ELF-1 (cell line): ENCODE results near the gene GPAM.

Experiments used
- DNase-seq: peaks from one replicate; pipeline ENCODE4 v3.0.0-alpha.2; 2016; ENCODE audit warnings: low read depth, low spot score

GPAM gene

DNA sequence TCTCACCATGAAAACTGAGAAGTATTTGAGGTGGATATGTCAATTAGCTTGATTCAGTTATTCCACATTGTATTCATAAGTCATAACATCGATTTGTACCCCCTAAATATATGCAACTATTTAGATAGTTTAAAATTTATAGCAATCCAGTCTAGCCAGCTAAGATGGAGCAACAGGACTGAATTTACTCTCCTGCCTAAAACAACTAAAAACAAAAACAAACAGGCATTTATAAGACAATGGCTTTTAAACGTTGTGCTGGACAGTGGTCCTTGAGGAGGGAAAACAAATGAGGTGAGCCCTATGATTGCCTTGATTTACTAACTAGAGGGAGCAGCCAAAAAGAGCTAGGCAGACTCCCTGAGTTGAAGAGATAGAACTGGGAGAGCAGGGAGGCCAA, 814 bp upstream of the GPAM start:
- peak; percentile 3 for DNase-seq

DNA sequence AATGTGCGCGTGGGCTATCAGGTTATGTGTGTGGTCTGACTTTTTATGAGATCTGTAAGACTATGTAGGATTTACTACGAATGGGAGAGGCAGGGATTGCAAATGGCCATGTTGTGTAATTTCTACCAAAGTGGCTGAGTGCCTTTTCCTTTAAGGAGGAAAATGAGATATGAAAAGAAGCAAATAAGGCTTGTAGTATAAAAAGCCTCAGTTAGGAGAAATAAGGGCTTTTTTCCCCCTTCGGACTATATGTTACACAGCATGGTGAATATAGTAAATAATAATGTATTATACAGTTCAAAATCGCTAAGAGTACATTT, 447 bp upstream of the GPAM start:
- DNase-seq, result no peak

DNA sequence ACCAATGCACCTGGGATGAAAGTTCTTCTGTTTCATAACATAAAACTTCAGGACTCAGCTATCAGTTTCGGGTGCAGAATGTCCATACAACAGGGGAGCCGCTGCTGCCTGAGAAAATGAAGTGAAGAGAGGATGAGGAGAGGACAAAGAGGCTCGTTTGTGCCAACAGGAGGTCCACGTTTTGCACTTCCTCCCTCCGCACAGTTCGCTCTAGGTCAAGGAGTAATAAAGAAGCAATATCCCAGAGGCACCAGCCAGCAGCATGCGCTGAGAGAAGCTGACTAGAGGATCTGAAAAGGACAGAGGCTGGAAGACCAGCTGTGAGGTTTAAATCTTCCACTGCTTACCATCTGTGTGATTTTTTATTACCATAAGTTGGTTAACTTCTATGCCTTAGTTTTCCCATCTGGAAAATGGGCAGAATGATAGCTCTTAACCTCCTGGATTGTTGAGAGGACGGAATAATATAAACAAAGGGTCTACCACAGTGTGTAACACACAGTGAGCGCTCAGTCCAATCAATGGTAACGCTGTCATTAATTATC, 709 bp downstream of the GPAM start:
- peak; percentile 8 for DNase-seq

DNA sequence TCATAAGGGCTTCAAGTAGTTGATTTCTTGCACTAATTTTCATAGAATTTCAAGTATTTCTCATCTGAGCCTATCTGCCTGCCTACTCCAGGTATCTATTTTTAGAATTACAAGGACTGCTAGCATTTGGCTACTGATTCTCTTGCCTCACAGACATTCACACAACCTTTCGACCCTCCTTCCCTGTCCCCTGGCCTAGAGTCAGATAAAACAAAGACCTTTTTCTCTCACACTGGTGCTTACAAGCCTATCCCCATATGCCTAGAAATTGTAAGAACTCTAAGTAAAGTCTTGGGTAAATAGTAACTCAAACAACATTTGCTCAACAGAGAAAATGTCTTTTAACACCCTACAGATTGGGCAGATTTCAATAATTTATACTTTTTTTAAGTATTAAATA, 6.3 kb downstream of the GPAM start:
- no peak for DNase-seq

DNA sequence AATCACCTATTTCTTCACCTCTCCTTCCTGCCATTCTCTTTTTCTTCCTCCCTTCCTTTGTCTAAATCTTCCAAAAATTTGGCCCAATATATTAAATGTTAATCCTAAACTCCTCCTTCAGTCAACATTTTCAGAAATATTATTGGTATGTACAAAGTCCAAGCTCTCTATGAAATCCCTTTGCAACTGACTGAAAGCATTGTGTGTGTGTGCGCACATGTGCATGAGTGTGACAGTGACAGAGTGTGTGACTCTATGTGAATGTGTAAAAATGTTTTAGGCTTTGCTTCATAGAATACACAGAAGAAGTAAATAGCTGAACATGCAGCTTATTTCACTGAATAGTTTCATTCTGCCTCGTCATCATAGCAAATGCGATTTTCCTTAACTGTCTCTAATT, 7.0 kb downstream of the GPAM start:
- no peak for DNase-seq

DNA sequence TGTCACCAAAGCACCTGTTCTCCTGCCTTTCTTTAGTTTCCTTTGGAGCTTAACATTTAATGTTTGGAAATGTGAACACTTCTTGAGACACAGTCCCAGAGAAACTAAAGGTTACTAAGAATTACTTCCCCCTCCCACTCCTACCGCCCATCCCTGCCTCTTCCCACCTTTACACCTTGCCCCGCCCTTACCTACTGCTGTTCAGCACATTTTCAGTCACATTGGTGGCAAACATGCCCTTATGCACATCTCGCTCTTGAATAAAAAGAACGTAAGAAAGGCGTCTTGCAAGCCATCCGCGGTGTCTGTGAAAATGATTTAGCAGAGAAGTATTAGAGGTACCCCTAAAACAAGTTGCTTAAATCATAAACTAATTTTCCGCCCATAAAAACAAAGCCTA, 8.2 kb downstream of the GPAM start:
- no peak for DNase-seq

DNA sequence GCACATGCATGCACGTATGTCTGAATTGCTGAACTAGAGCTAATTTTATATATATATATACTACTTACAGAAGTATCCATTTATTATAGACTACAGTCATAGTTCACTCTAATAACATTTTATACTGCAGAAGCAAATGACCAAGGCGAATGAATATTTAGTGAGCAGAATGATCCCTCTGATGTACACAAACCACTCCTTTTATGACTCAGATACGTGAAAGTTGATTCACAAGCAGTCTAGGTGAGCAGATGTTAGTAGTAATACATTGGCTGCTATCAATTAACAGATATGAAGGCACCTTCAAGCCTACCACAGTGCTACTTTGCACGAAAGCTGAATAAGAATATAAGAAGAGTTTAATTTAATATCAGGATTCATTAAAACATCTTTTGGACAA, 10.4 kb downstream of the GPAM start:
- no peak for DNase-seq

DNA sequence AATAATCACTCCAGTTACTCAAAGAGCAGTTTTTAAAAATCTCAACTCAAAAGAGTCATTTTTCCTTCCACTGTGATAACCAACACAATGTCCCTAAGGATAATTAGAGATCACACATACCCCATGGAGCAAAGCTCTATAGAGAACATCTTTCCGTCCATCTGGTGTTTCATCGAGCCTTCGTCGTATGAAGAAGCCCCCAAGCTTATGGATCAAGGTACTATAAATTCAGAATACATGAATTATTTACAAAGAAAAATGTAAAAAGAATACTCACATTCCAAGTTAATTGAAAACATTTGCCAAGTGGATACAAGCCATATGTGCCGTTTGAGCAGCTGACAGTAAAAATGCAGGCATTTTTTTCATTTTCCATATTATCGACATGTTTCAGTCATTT, 14.8 kb downstream of the GPAM start:
- DNase-seq, result no peak

DNA sequence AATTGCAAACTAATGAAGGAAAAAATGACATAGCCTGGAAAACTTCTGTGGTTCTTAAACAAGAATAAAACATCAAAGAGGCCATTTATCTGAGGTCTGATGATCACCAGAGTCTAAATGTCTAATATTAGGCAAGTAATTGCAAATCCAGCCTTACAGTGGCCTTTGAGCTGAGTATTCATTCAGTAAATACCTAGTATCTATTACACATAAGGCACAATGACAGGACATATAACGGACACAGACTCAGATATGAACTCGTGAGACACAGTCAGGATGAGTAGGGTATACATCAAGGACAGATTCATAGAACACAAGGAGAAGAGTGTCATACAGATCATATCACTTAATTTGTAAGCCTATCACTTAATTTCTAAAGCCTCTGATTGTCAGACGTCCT, 16.8 kb downstream of the GPAM start:
- DNase-seq, result no peak

DNA sequence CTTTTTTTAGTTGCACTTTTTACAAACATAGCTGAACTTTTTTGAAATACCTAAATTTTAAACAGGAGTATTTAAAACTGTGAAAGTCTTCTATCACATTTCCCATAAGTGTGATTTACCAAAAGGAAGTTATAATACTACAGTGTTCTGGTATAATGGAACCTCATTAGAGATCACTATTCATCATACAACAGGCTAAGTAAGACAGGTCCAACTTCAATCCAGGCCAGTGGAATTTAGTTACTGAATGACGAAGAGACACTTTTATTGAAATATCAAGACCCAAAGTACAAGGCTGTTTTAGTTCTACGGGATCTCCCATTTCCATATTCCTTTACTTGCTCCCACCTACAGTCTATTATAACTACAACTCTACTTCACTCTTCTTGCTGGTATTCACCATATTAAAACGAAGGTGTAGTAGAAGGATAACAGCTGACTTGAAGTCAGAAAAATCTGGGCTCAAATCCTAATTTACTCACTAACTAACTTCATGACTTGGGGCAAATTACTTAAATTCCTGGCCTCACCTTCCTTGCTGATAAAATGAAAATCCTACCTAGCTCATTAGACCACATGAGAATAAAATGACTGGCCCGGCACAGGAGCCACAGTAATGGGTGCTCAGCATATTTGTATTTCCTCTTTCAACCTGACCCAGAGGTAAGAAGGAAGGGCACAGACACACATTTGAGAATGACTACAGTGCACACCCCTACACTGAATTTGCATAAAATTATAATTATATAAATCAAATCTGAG, 21.6 kb downstream of the GPAM start:
- DNase-seq, result no peak

DNA sequence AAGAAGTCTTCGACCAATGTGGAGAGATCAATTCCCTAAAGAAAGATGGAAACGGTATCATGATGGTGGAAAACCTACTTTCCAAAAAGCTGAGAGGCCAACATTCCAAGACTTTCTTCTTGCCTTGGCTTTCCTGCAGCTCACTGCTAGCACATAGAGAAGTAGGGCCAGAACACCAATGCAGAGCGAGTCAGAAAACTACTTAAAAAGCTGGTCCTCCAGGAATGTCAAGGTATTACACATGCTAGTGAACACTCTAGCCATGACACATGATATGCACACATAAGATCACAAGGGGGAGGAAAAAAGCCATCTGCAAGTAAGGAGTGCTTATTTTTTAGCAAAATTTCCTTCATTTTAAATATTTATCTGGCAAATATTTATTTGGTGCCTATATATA, 22.7 kb downstream of the GPAM start:
- DNase-seq, result no peak

DNA sequence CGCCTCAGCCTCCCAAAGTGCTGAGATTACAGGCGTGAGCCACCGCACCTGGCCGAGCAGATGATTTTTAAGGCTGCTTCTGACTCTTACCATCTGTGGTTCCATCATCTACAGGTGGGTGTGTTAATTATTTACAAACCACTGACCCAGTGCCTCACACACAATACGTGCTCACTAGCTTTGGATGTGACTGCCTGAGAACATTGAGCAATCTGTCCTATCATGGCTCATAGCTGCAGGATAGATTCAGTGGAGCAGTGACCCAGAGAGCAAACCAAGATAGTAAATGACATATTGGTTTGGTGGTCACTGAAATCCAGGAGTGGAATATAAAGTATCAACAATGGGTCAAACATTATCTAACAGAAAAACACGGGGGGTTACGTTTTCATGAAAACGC, 24.1 kb downstream of the GPAM start:
- no peak for DNase-seq

DNA sequence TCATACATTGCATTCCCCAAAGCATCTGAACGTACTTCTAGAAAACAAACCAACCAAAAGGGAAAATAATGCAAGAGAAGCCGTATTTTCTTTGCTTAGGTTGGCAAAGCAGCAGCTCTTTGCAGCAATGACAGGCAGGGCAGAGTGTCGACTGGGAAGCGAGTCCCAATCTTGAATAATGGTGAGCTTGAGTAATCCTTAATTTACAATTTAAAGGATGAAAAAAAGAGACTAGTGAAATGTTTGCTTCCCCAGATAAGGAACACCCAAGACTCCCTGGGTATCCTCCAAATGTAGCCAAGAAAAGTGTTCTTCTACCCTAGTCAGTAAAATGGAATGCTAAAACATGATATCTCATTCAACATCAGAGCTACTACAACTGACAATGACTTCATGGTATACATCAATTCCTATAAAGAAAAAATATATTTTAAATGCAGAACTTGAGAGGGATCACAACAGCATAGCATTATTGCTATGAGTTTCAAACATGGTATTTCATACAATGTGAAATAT, 32.0 kb downstream of the GPAM start:
- no peak for DNase-seq

DNA sequence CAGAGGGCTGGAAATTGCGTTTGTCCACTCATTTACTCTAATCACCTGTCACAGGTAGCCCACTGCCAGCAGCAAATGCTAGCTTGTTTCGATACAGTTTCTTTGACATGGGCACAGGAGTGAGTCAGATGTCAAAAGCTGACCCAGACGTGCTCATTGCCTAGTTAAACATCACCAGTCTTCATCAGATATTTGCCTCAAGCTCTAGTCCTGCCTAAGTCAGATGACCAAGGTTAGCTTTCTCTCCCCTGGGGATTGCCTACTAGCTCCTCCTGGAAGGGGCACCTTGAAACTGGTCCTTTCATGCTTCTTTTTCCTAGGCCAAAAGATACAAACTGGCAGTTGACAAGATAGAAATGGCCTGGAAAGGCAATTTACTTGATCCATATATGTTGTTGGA, 35.2 kb downstream of the GPAM start:
- no peak for DNase-seq

DNA sequence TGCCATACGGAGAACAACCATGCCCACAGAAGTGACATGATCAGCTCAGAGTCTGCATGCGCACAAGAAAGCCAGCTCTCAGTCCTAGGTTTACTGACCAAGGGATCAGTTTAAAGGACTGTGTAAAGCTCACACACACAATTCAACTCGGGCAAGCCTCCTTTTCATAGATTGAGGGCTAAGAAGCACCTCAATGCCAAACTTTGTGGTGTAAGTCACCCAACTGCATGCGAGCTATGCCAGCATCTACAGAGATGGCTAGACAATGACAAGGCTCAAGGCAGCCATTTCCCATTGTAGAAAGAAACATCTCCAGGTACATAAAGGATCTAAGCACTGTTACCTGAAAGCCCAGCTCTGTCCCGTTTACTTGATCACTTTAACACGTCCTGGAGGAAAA, 36.8 kb downstream of the GPAM start:
- DNase-seq, result no peak

DNA sequence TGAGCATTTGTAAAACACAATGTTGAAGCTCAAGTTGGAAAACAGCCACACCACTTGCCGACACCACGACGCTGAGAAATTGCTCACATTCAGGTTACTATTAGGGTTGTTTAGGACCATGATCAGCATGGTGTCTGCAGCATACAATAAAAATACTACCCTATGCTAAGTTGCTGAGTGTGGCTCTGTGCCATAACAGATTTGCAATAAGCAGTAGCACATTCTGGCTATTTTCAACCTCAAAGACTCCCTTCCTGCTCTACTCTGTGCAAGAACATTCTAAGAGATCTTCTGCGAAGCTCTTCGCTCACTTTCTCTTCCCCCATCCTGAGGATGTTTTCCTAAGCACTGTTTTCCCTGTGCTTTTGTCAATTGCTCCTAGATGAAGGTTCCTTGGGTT, 38.3 kb downstream of the GPAM start:
- no peak for DNase-seq

DNA sequence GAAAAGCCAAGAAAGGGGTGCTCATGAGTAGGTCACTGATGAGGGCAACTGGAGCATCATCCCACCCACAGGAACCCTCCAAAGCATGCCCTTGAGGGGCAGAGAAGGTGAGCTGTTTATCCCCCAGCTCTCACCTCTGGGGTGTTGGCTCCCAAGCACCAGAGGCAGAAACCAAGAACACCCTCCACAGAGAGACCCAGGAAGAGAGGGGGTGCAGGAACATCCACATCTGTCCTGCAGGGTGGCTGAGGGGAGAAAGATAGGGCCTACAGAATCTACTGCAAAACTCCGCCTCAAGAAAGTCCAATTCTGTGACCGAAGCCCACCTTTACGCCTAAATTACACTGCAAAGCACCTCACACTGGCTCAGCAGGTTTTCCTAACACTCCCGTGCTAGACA, 40.1 kb downstream of the GPAM start:
- no peak for DNase-seq

DNA sequence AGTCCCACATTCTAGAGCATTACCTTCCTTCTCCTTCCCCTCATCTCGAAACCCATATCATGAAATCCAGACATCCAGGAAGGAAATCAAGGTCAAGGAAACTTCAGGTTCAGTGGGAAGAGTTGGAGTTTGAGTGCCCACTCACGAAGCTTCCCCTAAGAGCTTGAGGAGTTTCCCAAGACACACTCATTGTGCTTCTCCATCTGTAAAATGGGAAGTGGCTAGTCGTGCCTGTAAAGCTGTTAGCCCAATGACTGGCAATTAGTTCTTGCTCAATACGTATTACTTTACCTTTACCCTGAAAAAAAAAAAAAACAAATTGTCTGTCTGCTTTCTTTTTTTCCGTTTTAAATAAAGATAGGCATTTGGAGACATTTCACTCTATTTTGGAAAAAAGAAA, 42.3 kb downstream of the GPAM start:
- DNase-seq, result no peak

DNA sequence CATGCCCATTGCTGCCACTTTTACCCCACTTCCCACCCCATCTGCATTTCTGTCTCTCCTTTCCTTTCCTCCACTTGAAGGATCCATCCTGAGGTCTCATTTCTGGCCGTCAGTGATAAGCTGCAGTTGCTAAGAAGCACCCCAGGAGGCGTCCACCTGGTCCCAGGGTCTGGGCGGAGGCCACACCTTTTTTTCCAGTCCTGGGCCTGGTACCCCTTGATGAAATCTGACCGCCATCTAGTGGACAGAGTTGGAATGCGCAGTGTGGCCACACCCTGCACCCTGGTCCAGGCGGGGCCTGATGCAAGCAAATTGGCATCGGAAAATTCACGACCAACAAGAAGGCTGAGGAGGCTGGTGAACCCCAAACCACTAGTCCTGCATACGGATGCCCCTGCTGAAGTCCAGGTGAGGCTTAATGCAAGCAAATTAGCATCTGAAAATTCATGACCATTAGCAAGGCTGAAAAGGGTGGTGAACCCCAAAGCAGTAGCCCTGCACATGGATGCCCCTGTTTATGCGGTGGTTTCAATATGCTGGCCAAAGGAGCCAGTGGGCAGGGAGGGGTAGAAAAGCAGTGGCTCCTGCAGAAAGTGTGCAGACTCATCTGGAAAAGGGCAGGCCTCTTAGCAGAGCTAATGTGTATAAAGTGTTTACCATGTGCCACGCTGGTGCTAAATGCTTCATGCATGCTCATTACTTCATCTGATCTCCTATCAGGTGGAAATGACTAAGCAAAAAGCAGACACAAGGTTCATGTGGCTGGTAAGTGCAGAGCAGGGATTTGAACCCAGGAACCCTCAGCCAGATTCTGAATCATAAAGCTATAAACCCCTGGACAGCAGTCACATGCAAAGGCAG, 43.2 kb downstream of the GPAM start:
- DNase-seq, result peak; percentile 91

DNA sequence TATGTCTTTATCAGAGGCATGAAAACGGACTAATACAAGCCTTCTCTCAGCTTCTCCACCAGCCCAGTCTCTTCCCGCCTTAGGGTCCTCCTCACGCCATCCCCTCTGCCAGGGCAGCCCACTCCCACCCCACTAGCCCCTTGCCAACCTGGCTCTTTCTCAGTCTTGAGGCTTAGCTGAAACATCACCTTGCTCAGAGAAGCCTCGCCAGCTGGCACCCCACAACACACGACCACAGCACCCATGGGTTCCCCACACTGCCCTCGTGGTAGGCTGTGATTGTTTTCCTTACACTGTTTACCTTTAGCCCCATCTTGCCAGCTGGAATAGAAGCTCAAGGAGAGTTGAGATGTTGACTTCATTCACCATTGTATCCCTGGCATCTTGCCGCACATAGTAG, 44.4 kb downstream of the GPAM start:
- DNase-seq, result no peak

DNA sequence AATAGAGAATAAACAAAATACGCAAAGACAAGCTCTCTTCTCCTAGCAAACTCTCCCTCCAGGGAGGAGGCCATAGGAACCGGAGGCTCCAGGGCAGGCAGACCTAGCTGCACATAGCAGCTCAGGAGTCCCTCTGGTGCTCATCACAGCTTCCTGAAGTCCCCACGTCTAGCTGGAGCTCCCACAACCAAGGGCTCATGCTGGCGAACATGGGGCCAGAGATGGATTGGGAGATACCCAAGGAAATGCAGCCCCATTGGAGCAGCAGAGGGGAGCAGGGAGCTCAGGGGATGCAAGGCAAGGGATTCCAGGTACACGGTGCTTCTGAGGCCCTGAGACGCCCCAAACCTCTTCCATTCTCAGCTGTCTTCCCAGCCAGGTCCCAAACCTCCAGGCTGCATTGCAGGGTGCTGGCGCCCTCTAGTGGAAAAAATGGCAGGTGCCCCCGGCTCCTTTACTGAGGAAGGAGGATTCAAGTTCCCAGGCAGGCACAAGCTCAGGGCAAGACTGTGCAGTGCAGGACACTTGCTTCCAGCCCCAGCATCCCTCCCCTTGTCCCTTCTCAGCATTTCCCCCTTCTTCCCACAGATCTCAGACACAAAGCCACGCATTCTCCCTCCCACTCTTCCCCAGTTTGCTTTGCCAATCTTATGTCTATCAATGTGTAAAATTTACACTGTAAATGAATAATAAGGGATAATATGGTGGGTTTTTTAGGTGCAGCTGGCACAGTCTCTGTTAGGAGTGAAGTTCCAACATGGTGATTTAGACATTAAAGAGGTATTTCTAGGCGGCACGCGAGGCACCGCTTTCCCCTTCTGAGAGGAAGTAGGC, 46.2 kb downstream of the GPAM start:
- peak; percentile 92 for DNase-seq
